ENCODE measurements around the gene PKIB.

GRCh38 chr6:122697458-122697857 is 87.3 kb downstream of the PKIB start:
- TF ChIP-seq CTCF (IDR thresholded peaks at IDR 0.05) (no peak), POLR2A (IDR thresholded peaks at IDR 0.05) (no peak), EP300 (IDR thresholded peaks at IDR 0.05) (no peak)
